DMS153 treated with DMSO at 0.1 percent for 48 hours (cell line): ENCODE measurements around the gene TAS1R2.
A peak's percentile ranks its signal among the peaks of the same experiment; 100 is the strongest.
"Not testable (repeated sequence)": the region's sequence is repeated elsewhere in the genome, so short reads cannot be mapped to it uniquely, and the experiment has no call there.

Experiments used
- DNase-seq: peaks from one replicate; lab custom pipeline; 2025; ENCODE audit not compliant: unreplicated experiment; lab: John Stamatoyannopoulos, UW

Gene TAS1R2

DNA sequence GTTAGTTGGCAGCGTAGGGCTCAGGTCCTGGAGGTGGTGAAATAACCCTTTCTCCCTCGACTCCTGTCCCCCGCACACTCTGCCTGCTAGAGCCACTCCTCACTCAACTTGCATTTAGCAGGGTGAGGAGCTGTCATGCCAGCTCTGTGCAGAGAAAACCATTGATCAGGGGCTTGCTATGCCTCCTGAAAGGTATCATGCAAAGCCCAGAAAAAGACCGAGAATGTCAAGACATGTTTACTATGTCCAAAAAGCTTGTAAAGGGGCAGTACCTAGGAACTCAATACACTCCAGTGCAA, 24.9 kb upstream of the TAS1R2 start:
- no peak for DNase-seq

GRCh38 chr1:18883636-18884418, 24.4 kb upstream of the TAS1R2 start:
- peak; percentile 2 for DNase-seq

GRCh38 chr1:18883079-18883478, 23.6 kb upstream of the TAS1R2 start:
- DNase-seq: no peak

DNA sequence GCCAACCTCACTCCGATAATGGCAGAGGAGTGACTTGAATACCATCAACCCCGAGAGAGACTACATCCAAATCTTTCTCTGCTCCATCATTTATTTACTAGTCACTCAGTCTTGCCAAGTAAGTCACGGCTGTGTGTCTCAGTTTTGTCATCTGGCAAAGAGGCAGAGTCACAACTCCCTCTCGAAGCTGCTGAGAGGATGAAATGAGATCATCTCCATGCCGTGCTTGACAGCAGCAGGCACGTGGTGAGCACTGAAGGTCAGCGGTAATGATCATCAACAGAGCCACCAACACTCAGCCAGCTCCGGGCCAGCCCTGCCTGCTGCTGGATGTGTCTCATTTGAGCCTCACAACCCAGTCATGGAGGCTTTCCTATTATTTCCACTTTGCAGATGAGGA, 23.0 kb upstream of the TAS1R2 start:
- no peak for DNase-seq

- no peak for DNase-seq
These were observed 22.4 kb upstream of the TAS1R2 start for GRCh38 chr1:18881642-18882431.

GRCh38 chr1:18881164-18881563, 21.7 kb upstream of the TAS1R2 start:
- DNase-seq: no peak

DNA sequence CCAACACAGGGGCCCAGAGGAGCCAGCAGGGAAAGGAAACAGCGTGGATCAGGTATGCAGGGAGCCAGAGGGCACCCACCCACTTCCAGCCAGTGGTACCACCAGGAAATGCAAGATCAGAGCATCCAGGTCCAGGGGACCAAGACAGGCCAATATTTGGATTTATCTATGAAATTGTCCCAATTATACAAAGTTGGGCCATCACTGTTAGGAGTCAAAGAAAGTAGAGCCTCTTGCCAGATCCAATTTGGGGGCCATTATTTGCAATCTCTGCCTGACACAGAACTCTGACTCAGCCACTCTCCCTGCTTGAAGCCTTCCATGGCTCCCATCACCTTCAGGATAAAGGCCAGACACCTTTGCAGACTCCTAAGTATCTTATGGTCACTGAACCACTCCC, 21.1 kb upstream of the TAS1R2 start:
- DNase-seq: no peak

DNA sequence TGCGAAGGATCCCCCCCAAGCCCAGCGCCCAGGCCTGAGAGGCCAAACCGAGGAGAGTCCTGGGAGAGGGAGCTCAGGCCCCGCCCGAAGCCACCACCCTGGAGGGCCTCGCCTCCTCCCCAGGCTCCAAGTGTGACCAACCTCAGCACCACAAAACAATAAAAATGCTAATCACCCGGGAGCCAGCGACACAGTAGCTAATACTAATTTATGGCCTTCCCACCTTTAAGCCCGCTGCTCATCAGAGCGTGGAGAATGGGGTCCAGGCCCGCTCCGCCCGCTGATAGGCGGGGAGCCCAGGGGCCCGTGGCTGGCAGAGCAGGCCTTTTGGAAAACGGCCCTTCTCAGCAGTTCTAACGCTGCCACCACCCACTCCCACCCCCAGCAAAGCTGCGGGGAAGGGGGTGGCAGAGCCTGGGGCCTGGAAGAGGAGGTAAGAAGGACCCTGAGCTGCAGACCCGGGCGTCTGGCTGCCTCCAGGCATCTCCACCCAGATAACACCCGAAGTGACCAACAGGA, 20.4 kb upstream of the TAS1R2 start:
- no peak for DNase-seq

DNA sequence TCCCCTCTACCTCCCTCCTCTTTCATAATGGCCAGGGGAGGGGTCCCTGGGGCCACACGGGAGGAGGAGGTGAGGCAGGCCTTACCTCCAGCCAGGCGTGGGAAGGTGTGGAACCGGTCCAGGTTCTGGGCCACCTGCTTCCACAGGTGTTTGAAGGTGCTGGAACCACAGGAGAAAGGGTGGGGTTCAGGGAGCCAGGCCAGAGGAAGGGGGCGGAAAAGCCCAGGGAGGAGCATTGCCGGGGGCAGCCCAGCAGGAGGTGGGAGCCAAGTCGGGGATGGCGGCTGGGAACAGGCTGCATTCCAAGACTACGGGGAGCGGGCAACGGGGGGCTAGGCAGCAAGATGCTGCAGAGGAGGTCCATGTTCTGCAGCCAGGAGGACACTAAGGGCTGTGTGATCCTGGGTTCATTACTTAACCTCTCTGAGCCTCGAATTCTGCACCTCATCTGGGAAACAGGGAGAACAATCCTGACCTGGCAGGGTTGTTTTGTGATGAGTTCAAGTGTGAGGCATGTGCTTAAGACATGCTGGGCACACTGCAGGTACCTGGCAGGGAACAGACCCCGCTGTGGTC, 19.8 kb upstream of the TAS1R2 start:
- DNase-seq: no peak

DNA sequence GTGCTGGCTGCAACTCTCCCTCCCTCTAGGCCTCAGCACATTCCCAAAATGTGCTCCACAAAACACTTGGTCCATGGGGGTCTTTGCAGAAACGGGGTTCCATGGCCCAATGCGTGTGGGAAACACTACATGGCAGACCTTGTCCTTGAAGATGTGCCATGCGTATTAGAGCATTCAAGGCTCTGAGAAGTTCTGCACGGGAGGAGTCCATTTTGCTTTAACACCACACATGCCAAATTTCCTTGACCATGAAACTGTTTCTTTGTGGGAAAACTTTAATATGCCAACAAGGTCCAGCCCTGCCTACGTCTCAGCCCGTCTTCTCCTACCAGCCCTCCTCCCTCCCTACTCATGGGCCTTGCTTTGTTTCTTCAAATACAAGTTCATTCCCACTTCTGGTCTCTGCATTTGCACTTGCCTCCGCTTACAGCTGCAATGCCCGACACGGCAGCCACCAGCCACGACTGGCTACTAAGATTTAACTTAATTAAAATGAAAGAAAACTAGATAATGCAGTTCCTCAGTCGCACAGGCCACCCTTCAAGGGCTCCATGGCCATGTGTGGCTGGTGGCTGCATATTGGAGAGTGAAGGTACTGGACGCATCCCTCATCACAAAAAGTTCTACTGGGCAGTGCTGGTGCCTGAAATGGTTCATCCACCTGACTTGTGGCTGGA, 19.2 kb upstream of the TAS1R2 start:
- no peak for DNase-seq

GRCh38 chr1:18877282-18877681, 17.8 kb upstream of the TAS1R2 start:
- no peak for DNase-seq

DNA sequence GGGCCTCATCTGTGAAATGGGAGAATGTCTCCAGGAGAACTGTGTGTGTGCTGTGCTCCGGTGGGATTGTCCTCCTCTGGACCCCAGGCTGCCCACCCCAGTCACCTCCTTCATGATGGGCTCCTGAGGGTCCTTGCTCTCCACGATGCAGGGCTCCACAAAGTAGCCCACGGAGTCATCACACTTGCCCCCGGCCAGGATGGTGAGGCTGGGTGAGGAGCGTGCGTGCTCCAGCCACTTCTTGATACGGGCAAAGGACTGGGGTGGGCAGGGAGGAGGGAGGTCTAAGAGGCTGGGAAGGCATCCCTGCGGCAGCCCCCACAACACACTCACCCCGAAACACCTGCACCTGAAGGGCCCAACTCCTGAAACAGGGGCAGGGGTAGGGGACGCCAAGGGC, 16.8 kb upstream of the TAS1R2 start:
- no peak for DNase-seq

DNA sequence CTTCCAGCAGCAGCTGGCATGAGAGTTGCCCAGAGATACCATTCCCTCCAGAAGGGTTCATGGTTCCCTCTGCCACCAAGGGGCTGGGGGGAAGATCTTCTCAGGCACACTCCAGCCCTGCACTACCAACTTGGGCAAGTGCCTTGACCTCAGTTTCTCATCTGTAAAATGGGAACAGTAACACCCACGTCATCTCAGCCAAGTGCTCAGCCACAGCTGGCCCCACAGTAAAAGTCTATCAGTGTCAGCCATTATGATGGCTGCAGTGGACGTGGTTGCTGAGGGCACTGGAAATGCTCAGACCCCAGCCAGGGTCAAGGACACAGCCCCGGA, 16.3 kb upstream of the TAS1R2 start:
- DNase-seq: no peak

- peak; percentile 34 for DNase-seq
These were observed 15.8 kb upstream of the TAS1R2 start for GRCh38 chr1:18875107-18875795.

DNA sequence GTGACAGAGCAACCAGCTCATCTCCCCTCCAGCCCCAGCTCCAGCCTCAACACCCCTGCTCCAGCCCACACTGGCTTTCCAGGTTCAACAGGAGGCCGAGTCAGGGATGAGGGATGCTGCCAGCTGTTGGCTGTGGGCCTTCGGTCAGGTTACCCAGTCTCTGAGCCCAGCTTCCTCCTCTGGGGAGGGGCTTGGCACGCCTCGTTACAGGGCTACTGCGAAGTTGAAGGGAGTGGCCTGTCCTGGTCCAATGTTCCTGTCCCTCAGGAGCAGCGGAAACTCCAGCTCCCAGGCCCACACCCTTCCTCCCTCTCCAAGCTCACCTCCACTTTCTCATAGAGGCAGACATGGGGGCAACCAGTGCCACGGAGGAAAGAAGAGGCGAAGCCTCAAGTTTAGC, 15.1 kb upstream of the TAS1R2 start:
- DNase-seq: no peak

- DNase-seq: no peak
These were observed 14.6 kb upstream of the TAS1R2 start for GRCh38 chr1:18874036-18874435.

GRCh38 chr1:18872071-18872611, 12.7 kb upstream of the TAS1R2 start:
- no peak for DNase-seq

GRCh38 chr1:18871401-18872070, 12.1 kb upstream of the TAS1R2 start:
- no peak for DNase-seq

DNA sequence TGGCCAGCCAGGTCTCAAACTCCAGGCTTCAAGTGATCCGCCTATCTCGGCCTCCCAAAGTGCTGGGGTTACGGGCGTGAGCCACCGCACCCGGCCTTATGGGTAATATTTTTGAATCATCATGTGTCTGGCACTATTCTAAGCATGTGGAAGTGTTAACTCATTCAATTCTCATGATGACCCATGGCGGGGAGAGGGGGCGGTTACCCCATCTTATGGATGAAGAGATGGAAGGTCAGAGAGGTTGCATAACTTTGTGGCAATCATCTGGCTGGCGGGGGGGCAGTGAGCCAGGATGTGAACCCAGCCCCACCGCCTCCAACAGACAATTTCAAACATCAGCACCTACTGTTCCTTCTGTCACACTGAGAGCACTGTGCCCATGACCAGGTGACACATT, 11.5 kb upstream of the TAS1R2 start:
- DNase-seq: no peak

GRCh38 chr1:18870595-18870865, 11.1 kb upstream of the TAS1R2 start:
- DNase-seq: not testable (repeated sequence)
